Measurements from ENCODE around the gene ELSPBP1. TPM values are rescaled to one million over a fixed set of nuclear protein-coding genes. Genes with fewer than 3 reads are reported as not detected.
"Not testable (repeated sequence)": the region's sequence is repeated elsewhere in the genome, so short reads cannot be mapped to it uniquely, and the experiment has no call there.

The ELSPBP1 gene
- total RNA-seq: under 1 TPM in 1 of 2 donors, not detected in 1; 0.40 TPM
- under 1 TPM; 0.29 to 0.48 TPM for polyA plus RNA-seq (ENCODE audit: insufficient read length in 2 of 2)
- long read RNA-seq, donor 1: 0 reads
- long read RNA-seq, donor 2: 0 reads
- long read RNA-seq, donor 3: 0 reads
- long read RNA-seq, donor 4: 0 reads

DNA sequence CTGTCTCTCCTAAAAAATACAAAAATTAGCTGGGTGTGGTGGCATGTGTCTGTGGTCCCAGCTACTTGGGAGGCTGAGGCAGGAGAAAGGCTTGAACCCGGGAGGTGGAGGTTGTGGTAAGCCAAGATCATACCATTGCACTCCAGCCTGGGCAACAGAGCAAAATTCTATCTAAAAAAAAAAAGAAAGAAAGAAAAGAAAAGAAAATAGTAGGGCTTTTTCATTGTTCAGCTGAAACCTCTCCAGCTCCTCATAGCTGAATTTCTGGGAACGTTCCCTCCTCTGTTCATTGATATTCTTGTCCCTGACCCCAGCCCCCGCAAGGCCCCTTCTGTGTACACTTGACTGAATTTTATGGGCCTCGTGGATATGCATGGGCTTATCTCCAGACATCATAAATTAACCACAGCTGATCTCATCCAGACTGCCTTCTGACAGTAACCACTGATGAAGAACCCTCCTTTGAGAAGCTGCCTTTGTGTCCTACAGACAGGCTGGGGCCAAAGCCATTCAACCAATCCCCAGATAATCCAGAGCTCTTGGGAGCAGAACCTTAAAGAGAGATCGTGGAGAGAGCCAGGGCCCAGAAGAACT lies at the start of gene ELSPBP1:
Gene ELSPBP1 (plus strand): TSS at position 424 of the 594 bp plus-strand sequence. CDS start 14,036 bp downstream, outside the sequence.
- Histone ChIP-seq H3K27ac (ENCODE audit: low read depth, low read length) (no peak within 1 kb of the TSS), H3K4me1 (ENCODE audit: control insufficient read depth, insufficient read depth, low read length) (no peaks in the 10 kb centered on the region), H3K9me3 (ENCODE audit: control insufficient read depth, insufficient read depth, low read length) (no peaks in the 10 kb centered on the region), H3K36me3 (ENCODE audit: control insufficient read depth, insufficient read depth, low read length) (no peaks in the 10 kb centered on the region), H3K4me3 (ENCODE audit: low read depth, low read length) (no peak within 1 kb of the TSS), H3K27me3 (ENCODE audit: control insufficient read depth, insufficient read depth, low read length) (no peaks in the 10 kb centered on the region)
- WGBS (ENCODE audit: insufficient coverage): 27% methylated on average over 3 of the region's 5 CpGs
- DNase-seq (ENCODE audit: low read depth in 4 of 6, low spot score in 6 of 6): peak in 4 of 6 donors; percentile 0 to 31 (median 4)

DNA sequence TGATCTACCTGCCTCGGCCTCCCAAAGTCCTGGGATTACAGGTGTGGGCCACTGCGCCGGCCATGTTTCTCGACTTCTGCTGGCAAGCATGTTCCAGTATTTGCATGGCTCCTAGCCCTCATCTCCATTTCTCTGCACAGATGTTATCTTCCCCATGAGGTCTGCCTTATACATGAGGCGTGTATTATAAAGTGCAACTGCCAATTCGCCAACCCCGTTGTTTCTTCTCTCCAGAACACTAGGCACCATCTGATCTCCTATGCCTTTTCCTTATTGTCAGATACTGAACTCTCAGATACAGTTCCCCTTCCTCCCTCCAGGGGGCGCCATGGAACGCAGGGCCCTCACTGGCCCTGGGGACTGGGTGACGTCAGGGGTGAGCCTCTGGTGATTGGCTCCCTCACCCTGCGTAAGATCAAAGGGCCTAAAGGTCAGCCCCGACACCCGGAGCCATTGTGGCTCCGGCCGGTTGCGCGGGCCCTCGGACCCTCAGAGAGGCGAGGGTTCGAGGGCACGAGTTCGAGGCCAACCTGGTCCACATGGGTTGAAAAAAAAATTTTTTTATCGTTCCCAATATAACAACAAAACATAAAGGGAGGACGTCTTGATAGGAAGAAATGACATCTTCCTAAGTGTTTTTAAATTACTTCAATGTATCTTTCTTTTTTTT lies 44.4 kb upstream of the ELSPBP1 start:
- 96% methylated on average over 13 of the region's 24 CpGs for WGBS (ENCODE audit: insufficient coverage)
- H3K27ac ChIP-seq (ENCODE audit: low read depth, low read length); H3K4me1 ChIP-seq (ENCODE audit: control insufficient read depth, insufficient read depth, low read length); H3K9me3 ChIP-seq (ENCODE audit: control insufficient read depth, insufficient read depth, low read length); H3K27me3 ChIP-seq (ENCODE audit: control insufficient read depth, insufficient read depth, low read length); H3K36me3 ChIP-seq (ENCODE audit: control insufficient read depth, insufficient read depth, low read length); H3K4me3 ChIP-seq (ENCODE audit: low read depth, low read length); DNase-seq (ENCODE audit: low read depth in 4 of 6, low spot score in 6 of 6): not testable (repeated sequence)

DNA sequence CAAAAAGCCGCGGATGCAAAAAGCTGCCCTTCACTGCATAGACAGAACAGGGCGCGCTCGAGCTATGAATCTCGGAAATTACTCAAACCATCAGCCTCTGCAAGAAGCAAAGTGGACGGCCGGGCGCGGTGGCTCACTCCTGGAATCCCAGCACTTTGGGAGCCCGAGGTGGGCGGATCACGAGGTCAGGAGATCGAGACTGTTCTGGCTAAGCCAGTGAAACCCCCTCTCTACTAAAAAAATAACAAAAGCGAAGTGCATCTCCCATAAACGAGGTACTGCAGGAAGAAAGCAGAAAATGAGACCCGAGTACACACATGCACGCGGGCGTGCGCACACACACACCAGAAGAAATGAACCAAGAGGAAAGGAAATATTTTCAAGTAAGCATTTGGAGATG lies 42.3 kb upstream of the ELSPBP1 start:
- WGBS (ENCODE audit: insufficient coverage): no CpG with 5 or more reads among the region's 21 CpGs
- not testable (repeated sequence) for H3K27me3 ChIP-seq (ENCODE audit: control insufficient read depth, insufficient read depth, low read length); H3K36me3 ChIP-seq (ENCODE audit: control insufficient read depth, insufficient read depth, low read length)

DNA sequence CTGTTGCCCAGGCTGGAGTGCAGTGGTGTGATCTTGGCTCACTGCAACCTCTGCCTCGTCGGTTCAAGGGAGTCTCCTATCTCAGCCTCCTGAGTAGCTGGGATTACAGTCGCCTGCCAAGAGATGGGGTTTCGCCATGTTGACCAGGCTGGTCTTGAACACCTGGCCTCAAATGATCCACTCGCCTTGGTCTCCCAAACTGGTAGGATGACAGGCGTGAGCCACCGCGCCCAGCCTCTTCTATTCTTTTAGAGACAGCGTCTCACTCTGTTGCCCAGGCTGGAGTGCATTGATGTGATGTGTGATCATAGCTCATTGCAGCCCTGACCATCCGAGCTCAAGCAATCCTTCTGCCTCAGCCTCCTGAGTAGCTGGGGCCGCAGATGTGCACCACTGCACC lies 38.5 kb upstream of the ELSPBP1 start:
- not testable (repeated sequence) for H3K27me3 ChIP-seq (ENCODE audit: control insufficient read depth, insufficient read depth, low read length); H3K4me1 ChIP-seq (ENCODE audit: control insufficient read depth, insufficient read depth, low read length); H3K4me3 ChIP-seq (ENCODE audit: low read depth, low read length); H3K27ac ChIP-seq (ENCODE audit: low read depth, low read length); H3K36me3 ChIP-seq (ENCODE audit: control insufficient read depth, insufficient read depth, low read length); H3K9me3 ChIP-seq (ENCODE audit: control insufficient read depth, insufficient read depth, low read length); DNase-seq (ENCODE audit: low read depth in 4 of 6, low spot score in 6 of 6)
- WGBS (ENCODE audit: insufficient coverage): 92% methylated on average over 6 of the region's 11 CpGs

More for the DNA sequence above, 42.3 kb upstream of the ELSPBP1 start:
- not testable (repeated sequence) for DNase-seq (ENCODE audit: low read depth in 4 of 6, low spot score in 6 of 6); H3K4me1 ChIP-seq (ENCODE audit: control insufficient read depth, insufficient read depth, low read length); H3K4me3 ChIP-seq (ENCODE audit: low read depth, low read length); H3K9me3 ChIP-seq (ENCODE audit: control insufficient read depth, insufficient read depth, low read length); H3K27ac ChIP-seq (ENCODE audit: low read depth, low read length)

DNA sequence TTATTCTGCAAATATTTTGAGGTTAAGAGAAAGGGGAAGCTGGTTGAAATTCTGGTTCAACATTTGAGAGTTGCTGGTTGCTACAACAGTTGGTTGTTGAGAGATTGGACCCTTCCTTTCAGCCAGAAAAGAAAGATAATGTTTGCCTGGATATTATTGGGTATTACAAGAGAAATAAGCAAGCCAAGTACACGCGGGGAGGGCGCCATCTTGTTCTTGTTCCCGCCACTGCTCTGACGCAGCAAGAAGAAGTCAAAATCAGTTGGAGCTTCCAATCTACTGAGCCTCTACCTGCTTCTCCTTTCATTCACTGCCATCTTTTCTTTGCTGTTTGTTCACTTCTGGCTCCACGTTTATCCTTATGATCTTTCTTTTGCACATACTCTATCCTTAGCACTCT lies 20.9 kb upstream of the ELSPBP1 start:
- H3K4me3 ChIP-seq (ENCODE audit: low read depth, low read length): no peak overlapping the region
- no peak for DNase-seq (ENCODE audit: low read depth in 4 of 6, low spot score in 6 of 6)
- H3K27ac ChIP-seq (ENCODE audit: low read depth, low read length): no peak overlapping the region
- WGBS (ENCODE audit: insufficient coverage): 96% methylated on average over 5 of the region's 6 CpGs
- no peaks in the 10 kb centered on the region for H3K27me3 ChIP-seq (ENCODE audit: control insufficient read depth, insufficient read depth, low read length)
- H3K36me3 ChIP-seq (ENCODE audit: control insufficient read depth, insufficient read depth, low read length): no peaks in the 10 kb centered on the region
- H3K4me1 ChIP-seq (ENCODE audit: control insufficient read depth, insufficient read depth, low read length): no peaks in the 10 kb centered on the region
- H3K9me3 ChIP-seq (ENCODE audit: control insufficient read depth, insufficient read depth, low read length): no peaks in the 10 kb centered on the region

DNA sequence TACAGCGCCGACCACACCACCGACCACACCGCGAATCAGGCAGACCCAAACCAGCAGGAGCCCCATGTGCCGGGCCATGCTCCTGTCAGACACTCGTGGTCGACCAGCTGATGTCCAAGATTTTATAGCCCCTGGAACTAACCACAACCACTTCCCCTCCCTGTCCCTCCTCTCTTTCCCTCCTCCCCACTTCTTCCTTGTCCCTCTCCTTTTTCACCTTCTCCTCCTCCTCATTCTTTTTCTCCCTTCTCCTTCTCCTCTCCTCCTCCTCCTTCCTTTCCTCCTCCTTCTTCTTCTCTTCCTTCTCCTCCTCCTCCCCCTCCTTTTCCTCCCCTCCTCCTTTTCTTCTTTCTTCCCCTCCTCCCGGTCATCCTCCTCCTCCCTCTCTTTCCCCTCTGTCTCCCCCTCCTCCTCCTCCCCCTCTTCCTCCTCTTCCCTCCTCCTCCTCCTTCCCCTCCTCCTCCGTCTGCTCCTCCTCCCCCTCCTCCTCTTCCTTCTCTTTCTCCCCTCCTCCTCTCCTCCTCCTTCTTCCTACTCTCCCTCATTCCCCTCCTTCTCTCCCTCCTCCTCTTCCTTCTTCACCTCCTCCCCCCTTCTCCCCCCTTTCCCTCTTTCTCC lies 3.1 kb upstream of the ELSPBP1 start:
- WGBS (ENCODE audit: insufficient coverage): 59% methylated on average over 9 of the region's 10 CpGs
- Histone ChIP-seq H3K36me3 (ENCODE audit: control insufficient read depth, insufficient read depth, low read length) (no peaks in the 10 kb centered on the region), H3K27ac (ENCODE audit: low read depth, low read length) (no peak overlapping the region), H3K4me1 (ENCODE audit: control insufficient read depth, insufficient read depth, low read length) (no peaks in the 10 kb centered on the region), H3K27me3 (ENCODE audit: control insufficient read depth, insufficient read depth, low read length) (no peaks in the 10 kb centered on the region), H3K9me3 (ENCODE audit: control insufficient read depth, insufficient read depth, low read length) (no peaks in the 10 kb centered on the region), H3K4me3 (ENCODE audit: low read depth, low read length) (no peak overlapping the region)
- no peak for DNase-seq (ENCODE audit: low read depth in 4 of 6, low spot score in 6 of 6)

DNA sequence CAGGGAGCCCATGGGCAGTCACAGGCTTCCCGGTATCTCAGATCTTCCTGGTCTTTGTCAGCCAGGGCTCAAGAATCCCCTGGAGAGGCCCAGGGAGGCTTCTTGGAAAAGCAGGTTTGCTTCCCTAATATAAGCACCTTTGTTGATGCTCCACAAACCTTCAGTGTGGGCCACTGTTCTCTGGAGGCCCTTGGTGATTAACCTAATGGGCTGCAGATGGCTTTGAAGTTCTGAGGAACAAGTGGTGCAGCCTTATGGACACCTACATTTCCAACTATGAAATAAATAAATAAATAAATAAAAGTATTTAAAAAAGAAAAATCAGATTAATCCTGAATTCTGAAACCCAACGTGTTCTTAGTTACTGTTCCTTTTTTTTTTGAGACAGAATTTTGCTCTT lies 2.4 kb upstream of the ELSPBP1 start, which contains the start of gene BSPH1:
Gene BSPH1 (minus strand): TSS at position 101 of the 400 bp plus-strand sequence. CDS start 89 bp downstream, at position 12.
- Histone ChIP-seq H3K4me3 (ENCODE audit: low read depth, low read length) (no peak within 1 kb of the TSS), H3K27me3 (ENCODE audit: control insufficient read depth, insufficient read depth, low read length) (no peaks in the 10 kb centered on the region), H3K36me3 (ENCODE audit: control insufficient read depth, insufficient read depth, low read length) (no peaks in the 10 kb centered on the region), H3K4me1 (ENCODE audit: control insufficient read depth, insufficient read depth, low read length) (no peaks in the 10 kb centered on the region), H3K9me3 (ENCODE audit: control insufficient read depth, insufficient read depth, low read length) (no peaks in the 10 kb centered on the region), H3K27ac (ENCODE audit: low read depth, low read length) (no peak within 1 kb of the TSS)
- no peak for DNase-seq (ENCODE audit: low read depth in 4 of 6, low spot score in 6 of 6)
- WGBS (ENCODE audit: insufficient coverage): 57% methylated on average over 1 of the region's 2 CpGs

DNA sequence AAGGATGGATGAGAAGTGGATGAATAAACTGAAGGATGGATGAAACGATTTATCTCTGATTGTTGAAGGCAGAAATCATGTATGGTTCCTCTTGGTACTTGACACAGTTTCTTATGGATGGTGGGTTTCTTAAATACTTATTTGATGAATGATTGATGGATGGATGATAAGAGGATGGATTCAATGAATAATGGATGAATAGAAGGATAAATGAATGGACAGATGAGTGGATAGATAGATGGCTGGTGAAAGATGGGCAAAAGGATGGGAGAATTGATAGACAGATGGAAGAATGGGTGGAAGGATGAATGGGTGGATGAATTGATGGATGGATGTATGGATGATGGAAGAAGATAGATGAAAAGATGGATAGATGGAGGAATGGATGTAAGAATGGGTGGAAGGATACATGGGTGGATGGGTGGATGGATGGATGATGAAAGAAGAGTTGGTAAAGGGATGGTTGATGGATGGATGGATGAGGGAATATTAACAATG lies 1.8 kb downstream of the ELSPBP1 start:
- no peaks in the 10 kb centered on the region for H3K36me3 ChIP-seq (ENCODE audit: control insufficient read depth, insufficient read depth, low read length)
- no peak overlapping the region for H3K27ac ChIP-seq (ENCODE audit: low read depth, low read length)
- H3K9me3 ChIP-seq (ENCODE audit: control insufficient read depth, insufficient read depth, low read length): peaks cover 2% of the 10 kb centered on the region
- H3K4me1 ChIP-seq (ENCODE audit: control insufficient read depth, insufficient read depth, low read length): no peaks in the 10 kb centered on the region
- no peaks in the 10 kb centered on the region for H3K27me3 ChIP-seq (ENCODE audit: control insufficient read depth, insufficient read depth, low read length)
- no peak overlapping the region for H3K4me3 ChIP-seq (ENCODE audit: low read depth, low read length)
- 79% methylated on average over 1 of the region's 1 CpG for WGBS (ENCODE audit: insufficient coverage)
- no peak for DNase-seq (ENCODE audit: low read depth in 4 of 6, low spot score in 6 of 6)

DNA sequence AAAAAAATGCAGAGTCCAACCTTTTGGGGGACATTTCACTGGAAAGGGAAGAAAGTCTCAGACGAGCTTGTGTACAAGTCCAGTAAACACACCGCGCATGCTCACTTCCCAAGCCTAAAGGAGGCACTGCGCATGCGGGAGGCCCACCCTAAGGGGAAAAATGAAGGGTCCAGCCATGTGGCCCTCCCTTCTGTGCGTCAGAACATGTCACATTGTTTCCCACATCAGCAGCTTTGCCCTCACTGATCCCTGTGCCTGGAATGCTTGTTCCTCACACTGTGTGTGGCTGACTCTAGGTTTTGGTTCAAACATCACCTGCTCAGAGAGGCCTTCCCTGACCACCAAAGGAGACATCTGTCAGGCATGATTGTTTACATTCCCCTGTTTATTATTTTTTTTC lies 4.4 kb downstream of the ELSPBP1 start:
- peaks cover 2% of the 10 kb centered on the region for H3K9me3 ChIP-seq (ENCODE audit: control insufficient read depth, insufficient read depth, low read length)
- H3K4me3 ChIP-seq (ENCODE audit: low read depth, low read length): no peak overlapping the region
- H3K36me3 ChIP-seq (ENCODE audit: control insufficient read depth, insufficient read depth, low read length): no peaks in the 10 kb centered on the region
- H3K27ac ChIP-seq (ENCODE audit: low read depth, low read length): no peak overlapping the region
- no peaks in the 10 kb centered on the region for H3K4me1 ChIP-seq (ENCODE audit: control insufficient read depth, insufficient read depth, low read length)
- 87% methylated on average over 6 of the region's 6 CpGs for WGBS (ENCODE audit: insufficient coverage)
- no peaks in the 10 kb centered on the region for H3K27me3 ChIP-seq (ENCODE audit: control insufficient read depth, insufficient read depth, low read length)
- no peak for DNase-seq (ENCODE audit: low read depth in 4 of 6, low spot score in 6 of 6)
